NCI-H748 (cell line): ENCODE results near the gene SLC9C2.
"Not testable (repeated sequence)": the region's sequence is repeated elsewhere in the genome, so short reads cannot be mapped to it uniquely, and the experiment has no call there.

Experiments used
- DNase-seq: peaks from one replicate; lab custom pipeline; 2025; ENCODE audit not compliant: unreplicated experiment; lab: John Stamatoyannopoulos, UW

Gene SLC9C2

GRCh38 chr1:173603056-173603591, at the start of gene SLC9C2:
TSS of gene SLC9C2 (minus strand) at chr1:173603072. CDS start at chr1:173601776, 1,296 bp downstream.
- no peak for DNase-seq

DNA sequence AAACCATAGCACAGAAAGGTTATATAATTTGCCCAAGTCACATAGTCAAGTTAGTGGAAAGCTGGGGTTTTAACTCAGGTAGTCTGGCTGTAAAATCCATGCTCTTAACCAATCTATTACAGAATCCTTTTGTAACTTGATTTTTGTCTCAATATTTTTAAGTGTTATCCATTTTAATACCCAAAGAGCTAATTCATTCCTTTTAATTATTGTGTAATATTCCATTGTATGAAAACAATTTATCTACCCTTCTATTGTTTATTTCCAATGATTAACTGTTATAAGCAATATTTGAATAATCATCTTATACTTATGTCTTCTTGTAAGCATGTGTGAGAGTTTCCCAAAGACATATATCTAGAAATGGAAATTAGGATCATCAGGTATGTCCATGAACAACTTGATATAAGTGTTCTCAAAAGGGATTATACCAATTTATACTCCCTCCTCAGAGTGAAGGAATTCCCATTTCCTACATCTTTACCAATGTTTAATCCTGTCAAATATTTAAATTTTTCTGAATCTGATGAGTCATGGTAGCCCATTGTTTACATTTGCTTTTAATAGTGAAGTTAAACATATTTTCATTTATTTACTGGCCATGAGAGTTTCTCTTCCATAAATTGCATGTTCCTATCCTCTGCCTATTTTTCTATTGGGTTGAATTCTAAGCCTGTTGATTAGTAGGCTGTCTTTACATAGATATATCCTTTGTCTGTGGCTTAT, 46.2 kb upstream of the SLC9C2 start:
- no peak for DNase-seq

GRCh38 chr1:173646656-173647055, 43.8 kb upstream of the SLC9C2 start:
- DNase-seq = no peak

GRCh38 chr1:173642450-173643139, 39.7 kb upstream of the SLC9C2 start:
- peak; percentile 10 for DNase-seq

GRCh38 chr1:173639102-173639501, 36.2 kb upstream of the SLC9C2 start:
- DNase-seq = no peak

- DNase-seq = no peak
These were observed 35.5 kb upstream of the SLC9C2 start for GRCh38 chr1:173638043-173639021.

DNA sequence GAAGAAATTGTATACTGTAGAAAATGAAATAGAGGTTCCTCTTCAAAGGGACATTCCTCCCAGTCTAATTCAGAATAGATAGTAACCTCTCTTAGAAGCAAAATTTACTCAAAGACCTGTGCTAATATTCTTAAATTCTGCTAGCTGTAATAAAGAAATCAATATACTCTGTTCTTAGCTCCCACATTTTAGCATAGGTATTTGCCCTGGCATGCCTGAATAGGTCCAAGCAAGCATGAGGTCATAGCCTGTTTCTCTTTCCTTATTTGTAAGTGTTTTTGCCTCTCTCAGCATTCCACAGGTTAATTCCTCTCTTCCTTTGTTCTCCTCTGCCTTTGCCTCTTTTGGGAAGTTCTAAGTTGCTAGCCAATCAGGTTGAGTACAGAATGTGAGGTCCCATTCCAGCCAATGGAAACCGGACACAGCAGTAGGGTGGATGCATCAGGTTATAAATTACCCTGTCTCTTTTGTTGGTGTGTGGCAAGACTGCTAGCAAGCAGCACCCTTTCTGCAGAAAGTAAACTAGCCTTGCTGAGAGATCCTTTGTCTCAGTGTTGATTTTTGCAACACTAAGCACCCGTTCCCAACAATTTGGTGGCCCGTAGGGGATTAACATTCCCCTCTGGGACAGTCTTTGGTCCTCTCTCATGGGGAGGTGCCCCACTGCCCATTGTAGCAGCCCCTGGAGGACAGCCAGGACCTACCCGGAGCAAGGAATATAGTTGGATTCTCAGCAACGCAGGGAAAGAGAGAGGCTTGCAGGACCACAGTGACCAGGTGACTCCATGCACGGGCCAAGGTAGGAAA, 34.6 kb upstream of the SLC9C2 start:
- DNase-seq = not testable (repeated sequence)

DNA sequence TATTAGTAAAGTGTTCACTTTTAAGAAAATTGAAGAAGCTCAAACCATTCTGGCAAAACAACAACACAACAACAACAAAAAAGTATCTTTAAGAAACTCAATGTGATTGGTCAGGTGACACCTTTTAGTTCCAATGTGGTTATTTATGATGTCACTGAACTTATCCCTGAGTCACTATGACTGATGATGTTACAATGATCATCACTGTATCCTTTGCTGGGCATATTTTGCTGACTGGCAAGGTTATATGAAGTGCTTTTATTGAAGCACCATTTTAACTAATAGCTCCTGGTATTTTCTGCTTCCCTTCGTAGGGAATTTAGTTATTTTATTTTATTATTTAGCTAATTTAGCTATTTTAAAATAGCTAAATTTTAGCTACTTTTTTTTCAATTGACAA, 32.2 kb upstream of the SLC9C2 start, which contains the start of gene TEX50:
TEX50 (plus strand) TSS at position 223 of the 400 bp plus-strand sequence. CDS start 184 bp downstream, outside the sequence.
- DNase-seq = no peak

- no peak for DNase-seq
These were observed 26.0 kb upstream of the SLC9C2 start for GRCh38 chr1:173628888-173629287.

- DNase-seq = no peak
These were observed 24.4 kb upstream of the SLC9C2 start for GRCh38 chr1:173627269-173627668.

- no peak for DNase-seq
These were observed 14.0 kb upstream of the SLC9C2 start for GRCh38 chr1:173616859-173617258.

DNA sequence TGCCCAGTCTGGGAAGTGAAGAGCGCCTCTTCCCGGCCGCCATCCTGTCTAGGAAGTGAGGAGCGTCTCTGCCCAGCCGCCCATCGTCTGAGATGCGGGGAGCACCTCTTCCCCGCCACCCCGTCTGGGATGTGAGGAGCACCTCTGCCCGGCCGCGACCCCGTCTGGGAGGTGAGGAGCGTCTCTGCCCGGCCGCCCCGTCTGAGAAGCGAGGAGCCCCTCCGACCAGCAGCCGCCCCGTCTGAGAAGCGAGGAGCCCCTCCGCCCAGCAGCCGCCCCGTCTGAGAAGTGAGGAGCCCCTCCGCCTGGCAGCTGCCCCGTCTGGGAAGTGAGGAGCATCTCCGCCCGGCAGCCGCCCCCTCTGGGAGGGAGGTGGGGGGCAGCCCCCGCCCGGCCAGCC, 10.2 kb upstream of the SLC9C2 start:
- DNase-seq = not testable (repeated sequence)

DNA sequence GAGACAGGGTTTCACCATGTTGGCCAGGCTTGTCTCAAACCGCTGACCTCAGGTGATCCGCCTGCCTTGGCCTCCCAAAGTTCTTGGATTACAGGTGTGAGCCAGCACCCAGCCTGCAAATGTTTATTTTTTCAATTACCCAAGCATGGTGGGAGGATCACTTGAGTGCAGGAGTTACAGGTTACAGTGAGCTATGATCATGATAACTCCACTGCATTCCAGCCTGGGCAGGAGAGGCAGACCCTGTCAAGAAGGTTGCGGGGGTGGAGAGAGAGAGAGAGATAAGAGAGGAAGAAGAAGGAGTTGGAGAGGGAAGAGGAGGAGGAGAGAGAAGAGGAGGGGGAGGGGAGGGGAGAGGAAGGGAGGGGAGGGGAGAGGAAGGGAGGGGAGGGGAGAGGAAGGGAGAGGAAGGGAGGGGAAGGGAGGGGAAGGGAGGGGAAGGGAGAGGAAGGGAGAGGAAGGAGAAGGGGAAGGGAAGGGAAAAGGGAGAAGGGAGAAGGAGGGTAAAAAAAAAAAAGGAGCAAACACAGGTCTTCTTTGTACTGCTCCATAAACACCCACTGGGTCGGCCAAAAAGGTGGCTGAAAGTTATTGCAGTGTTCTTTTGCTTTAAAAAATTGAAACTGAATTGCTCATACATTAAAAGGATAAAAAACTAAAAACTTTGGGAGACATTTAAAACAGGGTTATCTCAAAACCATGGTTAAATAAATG, 5.8 kb upstream of the SLC9C2 start:
- no peak for DNase-seq

DNA sequence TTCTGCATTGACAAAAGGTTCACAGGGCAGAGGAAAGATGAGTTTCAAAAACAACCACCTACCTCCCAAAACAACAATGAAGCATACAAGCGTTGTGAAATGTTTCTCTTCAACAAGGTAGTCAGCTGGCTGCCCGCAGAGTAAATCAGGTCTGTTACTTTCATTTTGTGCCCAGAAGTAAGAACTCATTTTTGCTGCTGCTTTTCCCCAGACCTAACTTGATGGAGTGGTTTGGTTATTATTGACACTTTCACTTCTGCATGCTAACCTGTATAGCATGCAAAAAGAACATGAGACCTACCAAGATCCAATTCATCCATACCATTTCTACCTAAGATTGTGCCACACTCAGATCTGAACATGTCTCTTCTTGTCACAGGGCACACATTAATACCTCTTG, 1.3 kb downstream of the SLC9C2 start:
- no peak for DNase-seq

GRCh38 chr1:173596097-173596825, 6.6 kb downstream of the SLC9C2 start:
- no peak for DNase-seq

DNA sequence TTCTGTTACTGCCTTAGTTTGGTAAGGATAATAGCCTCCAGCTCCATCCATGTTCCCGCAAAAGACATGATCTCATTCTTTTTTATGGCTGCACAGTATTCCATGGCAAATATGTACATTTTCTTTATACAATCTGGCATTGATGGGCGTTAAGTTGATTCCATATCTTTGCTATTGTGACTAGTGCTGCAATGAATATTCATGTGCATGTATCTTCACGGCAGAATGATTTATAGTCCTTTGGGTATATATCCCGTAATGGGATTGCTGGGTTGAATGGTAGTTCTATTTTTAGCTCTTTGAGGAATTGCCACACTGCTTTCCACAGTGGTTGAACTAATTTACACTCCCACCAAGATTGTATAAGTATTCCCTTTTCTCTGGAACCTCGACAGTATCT, 11.7 kb downstream of the SLC9C2 start:
- DNase-seq = not testable (repeated sequence)

GRCh38 chr1:173590557-173590956, 12.3 kb downstream of the SLC9C2 start:
- no peak for DNase-seq

- DNase-seq = no peak
These were observed 21.3 kb downstream of the SLC9C2 start for GRCh38 chr1:173581383-173582079.
